HG03139 (cell line): ENCODE data around the gene GH1.
"Not testable (repeated sequence)": the region's sequence is repeated elsewhere in the genome, so short reads cannot be mapped to it uniquely, and the experiment has no call there.

Experiments used
- ATAC-seq: cut with Tn5 transposase; IDR thresholded peaks from one replicate; pipeline ENCODE4 v1.9.1; 2021; ENCODE audit not compliant: unreplicated experiment

Gene GH1

DNA sequence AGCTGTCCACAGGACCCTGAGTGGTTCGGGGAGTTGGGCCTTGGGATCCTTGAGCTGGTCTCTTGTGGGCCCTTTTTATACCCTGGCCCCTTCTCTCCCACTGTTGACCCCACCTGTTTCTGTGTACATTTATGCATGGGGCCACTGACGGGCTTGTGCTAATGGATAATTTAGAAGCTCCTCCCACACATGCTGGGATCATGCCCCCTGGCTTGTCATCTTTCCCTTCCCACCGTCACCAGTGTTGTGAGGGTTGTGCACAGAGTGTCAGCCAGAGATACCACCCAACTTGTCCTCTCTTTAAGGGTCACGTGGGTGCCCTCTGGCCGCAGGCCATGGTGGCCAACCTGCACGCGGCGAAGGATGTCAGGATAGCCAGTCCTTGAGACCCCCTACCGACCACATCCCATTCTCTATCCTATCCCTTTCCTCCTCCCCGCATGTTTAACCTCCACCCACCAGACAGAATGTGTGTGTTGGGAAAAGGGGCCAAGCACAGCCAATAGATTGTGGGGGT lies at the start of gene GH1:
Gene GH1 (minus strand): TSS at position 51 of the 517 bp plus-strand sequence. CDS start 63 bp downstream, outside the sequence.
- not testable (repeated sequence) for ATAC-seq

DNA sequence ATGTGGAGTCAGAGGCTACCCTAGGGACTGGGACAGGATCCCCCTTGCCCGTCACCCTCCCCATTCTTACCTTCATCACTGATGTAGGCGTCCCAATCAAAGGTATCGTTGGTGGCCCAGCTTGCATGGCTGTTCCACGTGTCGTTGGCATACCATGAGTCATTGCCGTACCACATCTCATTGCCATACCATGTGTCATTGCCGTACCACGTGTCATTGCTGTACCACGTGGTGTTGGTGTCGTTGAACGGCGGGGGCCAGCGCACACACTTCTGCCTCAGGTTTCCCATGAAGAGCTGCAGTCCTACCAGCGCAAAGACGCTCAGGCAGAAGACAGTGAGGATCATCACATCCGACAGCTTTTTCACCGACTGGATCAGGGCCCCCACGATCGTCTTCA lies 49.3 kb upstream of the GH1 start:
- no peak for ATAC-seq

DNA sequence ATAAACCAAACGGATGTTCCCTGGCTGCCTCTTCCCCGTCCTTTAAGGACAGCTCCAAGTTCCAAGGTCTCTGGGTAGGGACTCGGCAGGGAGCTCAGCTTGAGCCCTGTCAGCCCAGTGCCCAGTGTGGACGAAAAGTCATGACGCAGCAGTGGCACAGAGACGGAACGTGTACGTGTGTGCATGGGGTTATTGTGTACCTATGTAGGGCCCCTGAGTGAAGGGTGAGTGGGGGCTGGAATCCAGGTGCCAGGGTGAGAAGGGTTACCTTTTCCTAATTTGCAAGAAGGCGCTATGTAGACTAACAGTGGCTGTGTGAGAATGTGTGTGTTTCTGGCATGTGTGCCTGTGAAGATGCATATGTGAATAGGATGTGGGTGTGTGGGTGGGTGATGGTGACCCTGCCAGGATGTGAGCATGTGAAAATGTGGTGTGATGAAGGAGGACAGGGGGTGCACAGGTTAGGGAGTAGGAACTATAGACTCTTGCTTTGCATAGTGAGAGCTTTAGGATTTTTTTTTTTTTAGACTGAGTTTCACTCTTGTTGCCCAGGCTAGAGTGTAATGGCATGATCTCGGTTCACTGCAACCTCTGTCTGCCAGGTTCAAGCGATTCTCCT lies 48.1 kb upstream of the GH1 start:
- ATAC-seq, result no peak

- no peak for ATAC-seq
These were observed 44.5 kb upstream of the GH1 start for GRCh38 chr17:63963123-63963522.

GRCh38 chr17:63962298-63962744 lies 43.7 kb upstream of the GH1 start:
- ATAC-seq, result no peak

DNA sequence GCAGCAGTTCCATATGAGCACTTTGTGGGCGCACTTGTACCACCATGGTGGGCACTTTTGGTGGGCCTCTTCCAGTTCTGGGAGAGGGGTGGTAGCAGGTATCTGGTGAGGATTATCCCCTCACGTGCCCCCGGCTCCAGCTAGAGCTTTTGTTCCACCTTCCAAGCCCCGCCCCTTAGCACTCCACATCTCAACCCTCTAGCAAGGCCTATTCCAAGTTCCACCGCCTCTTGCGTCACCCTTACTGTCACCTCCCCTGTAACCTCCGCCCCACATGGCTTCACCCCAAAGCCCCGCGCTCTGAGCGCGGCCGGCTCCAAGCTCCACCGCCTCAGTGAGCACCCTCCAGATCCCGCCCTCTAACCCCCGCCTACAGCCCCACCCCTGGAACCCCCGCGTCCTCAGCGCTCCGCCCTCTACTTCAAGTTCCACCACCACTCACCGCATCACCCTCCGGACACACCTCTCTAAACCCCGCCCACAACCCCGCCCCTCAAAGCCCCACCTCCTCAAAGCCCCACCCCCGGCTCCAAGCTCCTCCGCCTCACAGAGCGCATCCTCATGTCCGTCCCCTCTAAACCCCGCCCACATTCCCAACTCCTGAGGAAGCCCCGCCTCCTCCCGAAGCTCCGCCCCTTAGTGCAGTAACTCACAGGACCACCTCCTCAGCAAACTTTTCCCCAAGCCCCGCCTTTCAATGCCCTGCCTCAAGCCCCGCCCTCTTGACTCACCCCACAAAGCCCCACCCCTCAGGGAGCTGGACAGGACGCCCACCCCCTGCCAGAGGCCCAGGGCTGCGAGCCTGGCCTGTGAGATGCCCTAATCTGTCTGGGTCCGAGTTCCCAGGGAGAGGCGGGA lies 42.9 kb upstream of the GH1 start:
- no peak for ATAC-seq

DNA sequence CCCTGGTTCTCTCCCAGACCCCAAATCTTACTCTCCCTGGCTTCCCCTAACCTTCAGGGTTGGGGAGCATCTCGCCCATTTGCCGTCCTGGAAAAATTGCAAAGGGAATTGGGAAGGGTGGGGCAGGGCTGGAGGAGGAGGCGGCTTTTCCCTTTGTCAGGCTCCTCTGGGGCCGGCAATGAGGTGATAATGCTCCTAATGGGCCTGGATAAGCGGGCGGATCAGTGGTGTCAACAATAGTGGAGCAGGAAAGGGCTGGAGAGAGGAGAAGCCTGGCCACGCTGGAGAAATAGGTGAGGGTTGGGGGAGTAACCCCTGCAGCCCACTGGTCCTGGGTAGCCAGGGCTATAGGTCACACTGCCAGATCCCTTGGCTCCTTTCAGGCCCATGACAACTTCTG lies 41.8 kb upstream of the GH1 start:
- ATAC-seq, result no peak

DNA sequence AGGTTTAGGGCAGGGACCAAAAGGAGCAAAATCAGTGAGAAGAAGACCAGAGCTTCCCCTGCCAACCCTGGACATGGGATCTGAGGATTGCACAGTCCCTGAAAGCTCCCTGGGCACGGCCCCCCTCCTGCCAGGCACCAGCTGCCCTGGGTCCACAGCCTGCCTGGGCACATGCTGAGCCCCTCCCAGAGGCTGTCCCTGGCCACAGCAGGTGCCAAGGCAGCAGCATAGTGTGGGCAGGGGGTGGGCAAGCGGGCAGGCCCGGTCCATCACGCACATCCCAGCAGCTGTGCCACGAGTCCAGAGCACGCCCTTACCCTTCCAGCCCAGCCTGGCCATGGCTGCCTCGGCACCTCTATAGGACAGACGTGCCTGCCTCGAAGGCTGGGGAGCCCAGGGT lies 41.4 kb upstream of the GH1 start:
- no peak for ATAC-seq

GRCh38 chr17:63956296-63956920 lies 37.8 kb upstream of the GH1 start:
- no peak for ATAC-seq

DNA sequence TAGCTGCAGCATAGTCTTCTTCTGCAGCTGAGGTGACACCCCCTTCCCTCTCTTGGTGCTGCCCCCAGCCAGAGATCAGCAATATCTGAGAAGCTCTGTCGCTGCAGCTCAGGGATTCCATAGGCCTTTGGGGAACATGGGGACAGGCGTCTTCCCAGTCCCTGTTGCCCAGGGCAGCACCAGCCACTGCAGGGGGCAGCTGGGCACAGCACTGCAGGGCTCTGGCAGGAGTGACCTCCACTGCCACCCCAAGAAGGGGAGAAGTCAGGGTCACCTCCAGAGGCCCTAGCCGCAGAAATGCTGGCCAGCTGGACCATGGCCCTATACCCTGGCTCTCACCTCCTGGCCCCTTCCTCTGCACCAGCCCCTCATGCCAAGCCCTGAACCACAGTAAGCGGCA lies 37.2 kb upstream of the GH1 start:
- ATAC-seq, result no peak

DNA sequence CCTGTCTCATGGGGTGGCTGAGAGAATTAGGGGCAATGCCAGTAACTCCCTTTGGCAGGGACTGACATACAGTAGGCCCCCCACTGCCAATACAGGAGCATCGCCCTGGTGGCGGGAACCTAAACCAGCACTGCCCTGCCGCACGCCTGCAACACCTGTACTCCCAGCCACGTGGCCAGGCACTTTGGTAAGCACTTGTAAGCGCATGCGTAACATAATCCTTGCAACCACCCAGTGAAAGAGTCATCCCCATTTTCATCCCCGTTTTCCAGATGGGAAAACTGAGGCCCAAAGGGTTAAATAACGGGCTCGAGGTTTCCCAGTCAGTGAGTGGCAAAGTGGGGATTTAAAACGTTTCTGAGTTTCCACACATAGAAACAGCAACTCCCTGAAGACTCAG lies 36.6 kb upstream of the GH1 start:
- ATAC-seq, result no peak

DNA sequence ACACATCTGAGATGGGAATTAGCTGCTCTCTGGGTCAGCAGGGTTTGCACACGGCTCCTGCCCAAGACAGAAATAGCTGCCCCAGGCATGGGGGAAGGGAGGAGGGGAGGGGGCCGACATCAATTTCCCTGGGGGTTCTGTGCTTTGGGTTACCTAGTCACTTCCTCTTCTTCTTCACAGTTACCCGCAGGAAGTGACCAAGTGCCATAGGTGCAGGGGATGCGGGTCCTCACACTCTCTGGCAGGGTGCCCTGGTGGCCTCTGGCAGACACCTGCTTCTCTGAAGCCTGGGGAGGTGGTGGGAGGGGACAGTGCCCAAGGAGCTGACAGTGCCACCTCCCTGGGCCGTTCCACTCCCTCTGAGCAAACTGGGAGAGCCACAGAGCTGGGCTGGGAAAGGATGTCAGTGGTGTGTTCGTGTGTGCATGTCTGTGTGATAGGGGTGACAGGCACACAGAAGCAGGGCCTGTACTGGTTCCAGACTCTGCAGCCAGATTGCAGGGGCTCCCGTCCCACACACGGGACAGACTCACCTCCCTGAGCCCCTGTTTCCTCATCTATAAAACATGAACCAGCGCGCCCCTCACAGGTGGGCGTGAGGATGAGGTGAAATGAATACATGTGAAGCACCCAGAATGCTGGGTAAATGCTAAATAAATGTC lies 35.9 kb upstream of the GH1 start:
- peak; percentile 63 for ATAC-seq

- no peak for ATAC-seq
These were observed 32.6 kb upstream of the GH1 start for GRCh38 chr17:63950940-63951907.

GRCh38 chr17:63949576-63950250 lies 31.1 kb upstream of the GH1 start:
- ATAC-seq, result no peak

DNA sequence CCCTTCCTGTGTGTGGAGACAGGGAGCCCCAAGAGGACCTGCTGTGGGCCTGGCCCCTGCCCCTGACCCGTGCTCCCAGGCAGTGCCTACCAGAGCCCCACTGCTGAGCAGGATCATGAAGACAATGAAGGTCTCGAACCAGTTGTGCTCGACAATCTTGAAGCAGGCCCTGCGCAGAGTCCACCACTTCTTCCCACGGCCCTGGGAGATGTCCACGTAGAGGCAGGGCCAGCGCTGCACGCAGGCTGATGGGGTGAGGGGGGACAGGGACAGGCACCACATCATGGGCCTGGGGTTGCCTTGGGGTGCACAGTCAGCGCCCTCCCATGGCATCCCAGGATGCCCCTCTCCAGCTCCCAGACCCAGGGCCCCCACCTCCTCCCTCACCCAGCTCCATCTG lies 29.9 kb upstream of the GH1 start:
- no peak for ATAC-seq

DNA sequence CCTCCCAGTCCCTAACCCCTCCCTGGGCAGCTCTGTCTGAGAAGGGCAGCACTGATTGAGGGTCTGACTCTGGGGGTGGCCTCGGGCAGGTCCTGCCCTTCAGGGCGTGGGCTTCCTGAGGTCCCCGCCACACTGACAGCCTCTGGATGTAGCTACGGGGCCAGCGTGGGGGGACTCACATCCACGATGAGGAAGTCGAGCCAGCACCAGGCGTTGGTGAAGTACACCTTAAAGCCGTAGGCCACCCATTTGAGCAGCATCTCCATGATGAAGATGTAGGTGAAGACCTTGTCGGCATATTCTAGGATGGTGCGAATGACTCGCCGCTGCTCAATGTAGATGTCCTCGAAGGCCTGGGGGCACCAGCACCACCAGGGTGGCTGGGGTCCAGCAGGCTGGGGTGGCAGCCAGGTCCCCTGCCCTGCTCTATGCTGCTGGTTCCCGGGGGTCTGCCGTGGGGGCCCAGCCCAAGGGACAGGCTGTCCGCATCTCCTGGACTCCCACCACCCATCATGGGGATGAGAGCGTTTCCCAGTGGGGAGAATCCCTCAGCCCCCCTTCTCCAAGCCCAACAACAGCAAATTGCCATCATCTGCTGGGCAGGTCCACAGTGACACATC lies 29.2 kb upstream of the GH1 start:
- ATAC-seq, result no peak

GRCh38 chr17:63946440-63947363 lies 28.1 kb upstream of the GH1 start:
- peak; percentile 58 for ATAC-seq
